Mucosa of rectum (tissue), 2 donors: ENCODE measurements around the gene AOAH.

Experiments used
- H3K27ac ChIP-seq, 2 donors: one replicate each; pipeline ENCODE4 v1.7.0; 2013; ENCODE audit warnings: inconsistent platforms in 2 of 2, low read depth in 2 of 2, low read length in 2 of 2
- H3K27me3 ChIP-seq, 2 donors: one replicate each; pipeline ENCODE4 v1.7.0; 2013; ENCODE audit warnings: low read length in 2 of 2; ENCODE audit not compliant: control insufficient read depth in 2 of 2, insufficient read depth in 2 of 2
- H3K36me3 ChIP-seq, 2 donors: one replicate each; pipeline ENCODE4 v1.7.0; 2013; ENCODE audit warnings: low read length in 2 of 2; ENCODE audit not compliant: control insufficient read depth in 2 of 2, insufficient read depth in 2 of 2
- H3K4me1 ChIP-seq, 2 donors: one replicate each; pipeline ENCODE4 v1.7.0; 2013; ENCODE audit warnings: low read length in 2 of 2, mild to moderate bottlenecking in 1 of 2; ENCODE audit not compliant: control insufficient read depth in 2 of 2, insufficient read depth in 2 of 2
- H3K4me3 ChIP-seq, 2 donors: one replicate each; pipeline ENCODE4 v1.7.0; 2013; ENCODE audit warnings: low read length in 2 of 2
- H3K9ac ChIP-seq, 2 donors: one replicate each; pipeline ENCODE4 v1.7.0; 2013; ENCODE audit warnings: low read length in 2 of 2, low read depth in 1 of 2, mild to moderate bottlenecking in 1 of 2
- H3K9me3 ChIP-seq, 2 donors: one replicate each; pipeline ENCODE4 v1.7.0; 2013; ENCODE audit warnings: low read length in 2 of 2; ENCODE audit not compliant: control insufficient read depth in 2 of 2
- donor health status: healthy.
- donor health status: Normal muscosa, but diverticular disease.

Gene AOAH

GRCh38 chr7:36739351-36739750 lies 15.1 kb upstream of the AOAH start:
- Histone ChIP-seq H3K9ac (no peak overlapping the region), H3K9me3 (no peaks in the 10 kb centered on the region), H3K27me3 (no peaks in the 10 kb centered on the region), H3K4me3 (no peak overlapping the region), H3K4me1 (peaks cover 0 to 5% of the 10 kb centered on the region in 2 donors), H3K27ac (no peak overlapping the region), H3K36me3 (no peaks in the 10 kb centered on the region)

DNA sequence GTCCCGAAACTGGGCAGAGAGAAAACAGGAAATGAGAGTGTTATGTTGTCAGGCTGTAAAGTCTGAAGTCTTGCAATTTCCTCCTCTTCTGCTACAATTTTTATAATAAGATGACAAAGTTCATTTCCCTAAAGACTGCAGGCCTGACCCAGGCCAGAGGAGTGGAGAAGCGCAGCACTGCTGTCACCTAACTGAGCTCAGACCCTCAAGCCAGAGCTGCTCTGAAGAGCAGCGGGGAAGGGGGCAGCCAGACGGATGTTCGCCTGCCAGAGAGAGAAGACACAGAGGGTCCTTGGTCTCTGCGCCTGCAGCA lies 12.6 kb upstream of the AOAH start:
- Histone ChIP-seq H3K4me3 (no peak overlapping the region), H3K36me3 (no peaks in the 10 kb centered on the region), H3K27ac (peak overlapping the region; percentile 4 to 63), H3K4me1 (peaks cover 0 to 5% of the 10 kb centered on the region in 2 donors), H3K9ac (peak overlapping the region in 1 of 2 donors; percentile 10), H3K27me3 (no peaks in the 10 kb centered on the region), H3K9me3 (no peaks in the 10 kb centered on the region)

DNA sequence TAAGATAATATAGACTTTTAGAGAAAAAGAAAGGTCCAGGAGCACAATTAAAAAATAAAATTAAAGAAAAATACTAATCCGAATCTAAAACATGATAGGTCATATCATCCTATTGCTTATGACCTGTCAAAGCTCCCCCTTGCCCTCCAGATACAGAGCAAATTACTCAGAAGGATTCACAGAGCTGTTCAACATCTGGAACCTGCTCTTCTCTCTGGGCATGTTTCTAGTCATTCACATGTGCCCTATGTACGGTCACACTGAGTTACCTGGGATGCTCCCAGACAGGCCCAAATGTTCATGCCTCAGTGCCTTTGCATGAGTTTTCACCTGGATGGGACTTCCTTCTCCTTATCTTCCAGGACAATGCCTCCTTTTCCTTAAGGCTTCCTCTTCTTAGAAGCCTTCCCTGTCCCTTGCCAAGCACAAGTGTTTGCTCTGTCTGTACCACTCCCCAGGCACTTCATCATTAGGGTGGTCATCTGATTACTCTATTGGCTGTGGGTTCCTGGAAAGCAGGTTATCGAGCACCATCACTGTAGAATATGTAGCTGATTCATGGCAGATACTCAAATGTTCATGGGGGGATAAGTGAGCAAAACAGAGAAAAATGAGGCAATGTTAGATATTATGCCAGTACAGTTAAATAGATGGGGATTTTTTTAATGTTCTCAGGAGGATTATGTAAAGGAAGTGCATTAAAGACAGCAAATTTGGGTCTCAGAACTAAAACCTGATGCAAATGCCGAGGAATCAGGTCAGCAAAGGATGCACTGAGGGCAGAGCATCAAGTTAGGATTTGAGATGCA lies 12.0 kb upstream of the AOAH start:
- no peak overlapping the region for H3K9ac ChIP-seq
- no peak overlapping the region for H3K27ac ChIP-seq
- H3K27me3 ChIP-seq: no peaks in the 10 kb centered on the region
- no peaks in the 10 kb centered on the region for H3K36me3 ChIP-seq
- peaks cover 0 to 5% of the 10 kb centered on the region in 2 donors for H3K4me1 ChIP-seq
- H3K4me3 ChIP-seq: no peak overlapping the region
- no peaks in the 10 kb centered on the region for H3K9me3 ChIP-seq

- H3K36me3 ChIP-seq: no peaks in the 10 kb centered on the region
- H3K4me3 ChIP-seq: no peak overlapping the region
- H3K9me3 ChIP-seq: no peaks in the 10 kb centered on the region
- no peak overlapping the region for H3K9ac ChIP-seq
- H3K27ac ChIP-seq: no peak overlapping the region
- no peaks in the 10 kb centered on the region for H3K27me3 ChIP-seq
- H3K4me1 ChIP-seq: peaks cover 0 to 5% of the 10 kb centered on the region in 2 donors
Measured at GRCh38 chr7:36735172-36735571, 10.9 kb upstream of the AOAH start.

DNA sequence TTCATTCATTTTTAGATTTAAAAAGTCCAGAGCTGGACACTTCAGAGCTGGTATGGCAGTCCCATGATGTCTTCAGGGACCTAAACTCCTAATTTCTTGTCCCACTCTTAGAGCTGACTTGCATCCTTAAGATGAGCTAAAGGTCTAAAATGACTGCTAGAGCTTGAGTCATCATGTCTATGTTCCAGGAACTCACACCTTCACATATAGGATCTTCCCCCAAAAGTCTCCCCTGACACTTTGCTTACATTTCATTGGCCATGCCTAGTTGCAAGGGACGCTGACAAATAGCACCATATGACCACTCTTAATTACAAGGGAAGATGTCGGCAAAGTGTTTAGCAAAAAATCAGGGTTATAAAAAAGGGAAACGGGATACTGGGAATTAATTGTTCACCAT lies 10.4 kb upstream of the AOAH start:
- Histone ChIP-seq H3K27ac (no peak overlapping the region), H3K27me3 (no peaks in the 10 kb centered on the region), H3K36me3 (no peaks in the 10 kb centered on the region)

GRCh38 chr7:36733411-36733810 lies 9.1 kb upstream of the AOAH start:
- Histone ChIP-seq H3K27ac (no peak overlapping the region), H3K27me3 (no peaks in the 10 kb centered on the region)

More for the DNA sequence above, 10.4 kb upstream of the AOAH start:
- Histone ChIP-seq H3K9ac (no peak overlapping the region), H3K4me3 (no peak overlapping the region), H3K9me3 (no peaks in the 10 kb centered on the region), H3K4me1 (peaks cover 0 to 5% of the 10 kb centered on the region in 2 donors)

DNA sequence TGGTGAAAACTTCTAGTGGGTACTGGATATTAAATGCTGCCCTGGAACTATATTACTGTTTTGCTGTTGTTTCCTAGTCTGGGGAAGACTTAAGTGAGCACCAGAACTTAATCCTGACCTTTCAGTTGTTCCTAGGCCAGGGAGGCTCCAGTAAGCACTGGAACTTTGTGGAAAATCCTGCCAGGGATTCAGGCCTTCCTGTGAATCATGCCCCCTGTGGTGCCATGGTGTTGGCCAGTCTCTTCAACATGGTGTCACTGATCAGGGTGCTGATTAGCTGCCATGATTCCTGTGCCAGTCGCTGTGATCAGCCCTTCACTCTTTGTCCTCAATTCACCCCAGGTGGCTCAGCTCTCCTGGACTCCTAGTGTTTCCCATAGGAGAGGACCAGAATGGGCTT lies 8.5 kb upstream of the AOAH start:
- H3K9ac ChIP-seq: no peak overlapping the region
- no peak overlapping the region for H3K27ac ChIP-seq
- H3K4me1 ChIP-seq: peaks cover 0 to 5% of the 10 kb centered on the region in 2 donors
- no peaks in the 10 kb centered on the region for H3K36me3 ChIP-seq
- H3K27me3 ChIP-seq: no peaks in the 10 kb centered on the region
- no peak overlapping the region for H3K4me3 ChIP-seq
- no peaks in the 10 kb centered on the region for H3K9me3 ChIP-seq

More at GRCh38 chr7:36733411-36733810, 9.1 kb upstream of the AOAH start:
- no peak overlapping the region for H3K9ac ChIP-seq
- H3K4me3 ChIP-seq: no peak overlapping the region
- H3K4me1 ChIP-seq: peaks cover 0 to 5% of the 10 kb centered on the region in 2 donors
- H3K36me3 ChIP-seq: no peaks in the 10 kb centered on the region
- H3K9me3 ChIP-seq: no peaks in the 10 kb centered on the region

DNA sequence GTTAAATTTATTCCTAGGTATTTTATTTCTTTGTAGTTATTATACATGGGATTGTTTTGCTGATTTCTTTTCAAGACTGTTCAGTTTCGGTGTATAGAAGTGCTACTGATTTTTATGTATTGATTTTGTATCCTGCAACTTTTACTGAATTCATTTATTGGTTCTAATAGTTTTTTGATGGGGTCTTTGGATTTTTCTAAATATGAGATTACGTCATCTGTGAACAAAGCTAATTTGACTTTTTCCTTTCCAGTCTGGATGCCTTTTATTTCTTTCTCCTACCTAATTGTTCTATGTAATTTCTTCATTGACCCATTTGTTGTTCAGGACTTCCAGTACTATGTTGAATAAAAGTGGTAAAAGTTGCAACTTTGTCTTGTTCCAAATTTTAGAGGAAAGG lies 5.8 kb upstream of the AOAH start:
- Histone ChIP-seq H3K9me3 (no peaks in the 10 kb centered on the region), H3K27ac (no peak overlapping the region), H3K36me3 (no peaks in the 10 kb centered on the region), H3K4me3 (no peak overlapping the region), H3K9ac (no peak overlapping the region), H3K4me1 (peaks cover 0 to 3% of the 10 kb centered on the region in 2 donors), H3K27me3 (no peaks in the 10 kb centered on the region)

DNA sequence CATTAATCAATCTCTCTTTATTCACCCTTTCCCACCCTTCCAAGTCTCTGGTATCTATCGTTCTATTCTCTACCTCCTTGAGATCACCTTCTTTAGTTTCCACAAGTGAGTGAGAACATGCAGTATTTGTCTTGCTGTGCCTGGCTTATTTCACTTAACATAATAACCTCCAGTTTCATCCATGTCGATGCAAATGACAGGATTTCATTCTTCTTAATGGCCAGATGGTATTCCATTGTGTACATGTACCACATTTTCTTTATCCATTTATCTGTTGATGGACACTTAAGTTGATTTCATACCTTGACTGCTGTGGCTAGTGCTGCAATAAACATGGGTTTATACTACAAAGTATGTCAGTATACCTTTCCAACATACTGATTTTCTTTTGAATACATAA lies 3.8 kb upstream of the AOAH start:
- H3K9ac ChIP-seq: no peak overlapping the region
- H3K4me1 ChIP-seq: peaks cover 0 to 3% of the 10 kb centered on the region in 2 donors
- H3K9me3 ChIP-seq: no peaks in the 10 kb centered on the region
- no peak overlapping the region for H3K27ac ChIP-seq
- no peaks in the 10 kb centered on the region for H3K36me3 ChIP-seq
- H3K27me3 ChIP-seq: no peaks in the 10 kb centered on the region
- no peak overlapping the region for H3K4me3 ChIP-seq

DNA sequence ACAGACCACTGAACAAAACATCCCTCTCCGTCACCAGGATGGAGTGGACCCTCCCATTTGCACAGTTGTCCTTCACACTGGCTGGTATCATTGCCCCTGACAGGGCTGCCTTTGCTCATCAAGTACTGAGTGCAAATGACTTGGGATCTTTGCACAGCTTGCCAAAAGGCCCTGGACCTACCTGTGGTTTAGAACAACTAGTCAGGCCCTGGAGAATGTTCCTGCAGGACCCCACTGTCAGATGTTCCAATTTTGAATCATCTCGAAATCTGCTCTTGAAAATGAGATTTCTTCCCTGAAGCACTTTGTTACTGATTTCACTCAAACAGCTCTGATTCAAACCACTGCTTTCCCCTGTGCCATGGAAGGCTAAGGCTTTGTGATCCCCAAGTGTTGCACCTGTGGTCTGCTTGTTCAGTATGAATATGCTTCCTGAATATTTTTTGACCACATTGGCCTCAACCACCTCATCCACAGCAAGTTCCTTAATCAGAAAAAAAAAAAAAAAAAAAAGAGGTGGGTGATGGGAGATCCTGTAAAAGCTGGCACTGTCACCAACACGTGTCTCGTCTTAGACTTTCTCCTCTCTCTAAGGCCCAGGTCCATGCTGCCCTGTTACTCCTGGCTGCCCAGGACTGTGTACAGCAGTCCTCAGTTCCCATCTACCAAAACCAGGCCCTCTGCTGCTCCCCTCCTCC lies 2.7 kb upstream of the AOAH start:
- no peaks in the 10 kb centered on the region for H3K36me3 ChIP-seq
- H3K9ac ChIP-seq: no peak overlapping the region
- no peak overlapping the region for H3K27ac ChIP-seq
- peaks cover 0 to 3% of the 10 kb centered on the region in 2 donors for H3K4me1 ChIP-seq
- H3K4me3 ChIP-seq: no peak overlapping the region
- no peaks in the 10 kb centered on the region for H3K9me3 ChIP-seq
- H3K27me3 ChIP-seq: no peaks in the 10 kb centered on the region
